NCI-H2029 treated with DMSO at 0.1 percent for 48 hours (cell line): ENCODE measurements around the gene GLT8D1.
A peak's percentile ranks its signal among the peaks of the same experiment; 100 is the strongest.

ENCODE experiments used
- DNase-seq: peaks from one replicate; lab custom pipeline; 2025; lab: John Stamatoyannopoulos, UW

Gene GLT8D1

GRCh38 chr3:52712291-52713212, 7.0 kb upstream of the GLT8D1 start:
- no peak for DNase-seq

GRCh38 chr3:52710512-52710911, 4.9 kb upstream of the GLT8D1 start:
- no peak for DNase-seq

GRCh38 chr3:52707585-52707984, 2.0 kb upstream of the GLT8D1 start:
- no peak for DNase-seq

- DNase-seq, result no peak
These were observed 228 bp downstream of the GLT8D1 start for GRCh38 chr3:52705438-52705687.

GRCh38 chr3:52704611-52705437, 767 bp downstream of the GLT8D1 start:
- DNase-seq, result no peak

GRCh38 chr3:52703341-52703740, 2.2 kb downstream of the GLT8D1 start:
- DNase-seq, result no peak

GRCh38 chr3:52697632-52697965, 8.0 kb downstream of the GLT8D1 start:
- DNase-seq, result no peak

- no peak for DNase-seq
These were observed 8.6 kb downstream of the GLT8D1 start for GRCh38 chr3:52696830-52697631.

- DNase-seq, result no peak
These were observed 9.6 kb downstream of the GLT8D1 start for GRCh38 chr3:52695798-52696671.

GRCh38 chr3:52694528-52695189, 10.9 kb downstream of the GLT8D1 start:
- DNase-seq, result no peak

GRCh38 chr3:52693071-52693470, 12.5 kb downstream of the GLT8D1 start:
- no peak for DNase-seq

GRCh38 chr3:52690560-52690959, 15.0 kb downstream of the GLT8D1 start:
- no peak for DNase-seq

GRCh38 chr3:52689151-52689550, 16.4 kb downstream of the GLT8D1 start:
- no peak for DNase-seq

- no peak for DNase-seq
These were observed 17.3 kb downstream of the GLT8D1 start for GRCh38 chr3:52688266-52688665.

- peak; percentile 6 for DNase-seq
These were observed 19.6 kb downstream of the GLT8D1 start, which contains the start of the genes GNL3 and PBRM1 for GRCh38 chr3:52685709-52686691. TSS of gene GNL3 (plus strand) at chr3:52686032. CDS start at chr3:52686093, 61 bp downstream. TSS of gene PBRM1 (minus strand) at chr3:52685913.

GRCh38 chr3:52685285-52685708, 20.3 kb downstream of the GLT8D1 start:
- DNase-seq, result peak; percentile 14

GRCh38 chr3:52684184-52684583, 21.4 kb downstream of the GLT8D1 start:
- no peak for DNase-seq

- no peak for DNase-seq
These were observed 22.0 kb downstream of the GLT8D1 start for GRCh38 chr3:52683611-52684010.

- no peak for DNase-seq
These were observed 23.6 kb downstream of the GLT8D1 start for GRCh38 chr3:52682016-52682415.

- no peak for DNase-seq
These were observed 24.0 kb downstream of the GLT8D1 start for GRCh38 chr3:52681596-52681995.
